ENCODE results near the gene GLIS1.

The GLIS1 gene

GRCh38 chr1:53736290-53736689, 2.7 kb downstream of the GLIS1 start:
- DNase-seq (ENCODE audit: low read depth in 1 of 2, low spot score in 1 of 2): no peak

- DNase-seq (ENCODE audit: low read depth in 1 of 2, low spot score in 1 of 2): no peak
These were observed 3.3 kb downstream of the GLIS1 start for GRCh38 chr1:53735681-53736080.

GRCh38 chr1:53735261-53735660, 3.7 kb downstream of the GLIS1 start:
- DNase-seq (ENCODE audit: low read depth in 1 of 2, low spot score in 1 of 2): no peak

GRCh38 chr1:53734650-53735211, 4.2 kb downstream of the GLIS1 start:
- DNase-seq (ENCODE audit: low read depth in 1 of 2, low spot score in 1 of 2): no peak

- DNase-seq (ENCODE audit: low read depth in 1 of 2, low spot score in 1 of 2): no peak
These were observed 4.9 kb downstream of the GLIS1 start for GRCh38 chr1:53733975-53734649.

GRCh38 chr1:53733447-53733931, 5.5 kb downstream of the GLIS1 start:
- DNase-seq (ENCODE audit: low read depth in 1 of 2, low spot score in 1 of 2): no peak

- DNase-seq (ENCODE audit: low read depth in 1 of 2, low spot score in 1 of 2): no peak
These were observed 6.0 kb downstream of the GLIS1 start for GRCh38 chr1:53732912-53733317.

GRCh38 chr1:53732409-53732808, 6.6 kb downstream of the GLIS1 start:
- no peak for DNase-seq (ENCODE audit: low read depth in 1 of 2, low spot score in 1 of 2)

- no peak for DNase-seq (ENCODE audit: low read depth in 1 of 2, low spot score in 1 of 2)
These were observed 7.1 kb downstream of the GLIS1 start for GRCh38 chr1:53731779-53732305.

- no peak for DNase-seq (ENCODE audit: low read depth in 1 of 2, low spot score in 1 of 2)
These were observed 7.8 kb downstream of the GLIS1 start for GRCh38 chr1:53731043-53731600.

GRCh38 chr1:53730224-53730865, 8.6 kb downstream of the GLIS1 start:
- no peak for DNase-seq (ENCODE audit: low read depth in 1 of 2, low spot score in 1 of 2)

GRCh38 chr1:53729456-53730223, 9.3 kb downstream of the GLIS1 start:
- DNase-seq (ENCODE audit: low read depth in 1 of 2, low spot score in 1 of 2): no peak

- DNase-seq (ENCODE audit: low read depth in 1 of 2, low spot score in 1 of 2): no peak
These were observed 10.1 kb downstream of the GLIS1 start for GRCh38 chr1:53728702-53729455.

GRCh38 chr1:53728196-53728595, 10.8 kb downstream of the GLIS1 start:
- DNase-seq (ENCODE audit: low read depth in 1 of 2, low spot score in 1 of 2): no peak

- no peak for DNase-seq (ENCODE audit: low read depth in 1 of 2, low spot score in 1 of 2)
These were observed 11.4 kb downstream of the GLIS1 start for GRCh38 chr1:53727461-53728092.

- no peak for DNase-seq (ENCODE audit: low read depth in 1 of 2, low spot score in 1 of 2)
These were observed 12.9 kb downstream of the GLIS1 start for GRCh38 chr1:53726009-53726600.

GRCh38 chr1:53725238-53725689, 13.7 kb downstream of the GLIS1 start:
- no peak for DNase-seq (ENCODE audit: low read depth in 1 of 2, low spot score in 1 of 2)

- DNase-seq (ENCODE audit: low read depth in 1 of 2, low spot score in 1 of 2): no peak
These were observed 16.9 kb downstream of the GLIS1 start for GRCh38 chr1:53722025-53722424.

GRCh38 chr1:53721088-53721487, 17.9 kb downstream of the GLIS1 start:
- no peak for DNase-seq (ENCODE audit: low read depth in 1 of 2, low spot score in 1 of 2)

All from activated T-helper 1 cell treated with anti-CD3 and anti-CD28 coated beads, Interleukin-2, amount 50 U/mL, for 16 hours (primary cell).